ENCODE measurements around the gene RAB25.

DNA sequence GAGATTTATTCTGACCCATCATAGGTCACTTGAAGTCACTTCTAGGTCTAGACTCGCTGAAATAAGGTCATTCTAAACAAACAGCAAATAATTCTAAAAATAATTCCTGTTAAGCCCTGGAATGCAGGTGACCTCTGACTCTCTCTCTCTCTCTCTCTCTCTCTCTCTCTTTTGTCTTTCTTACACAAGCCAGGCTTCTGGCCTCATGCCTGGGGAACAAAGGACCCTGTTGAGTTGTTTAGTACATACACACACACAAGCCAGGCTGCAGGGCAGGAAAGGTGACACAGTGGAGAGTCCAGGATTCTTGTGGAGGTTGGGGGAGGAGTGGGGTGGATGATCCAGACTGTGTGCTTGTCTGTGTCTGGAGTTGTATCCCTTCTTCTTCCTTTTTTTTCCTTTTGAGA, 25.3 kb downstream of the RAB25 start:
- TF ChIP-seq POLR2AphosphoS5 (IDR thresholded peaks at IDR 0.05; ENCODE audit: low read depth, low read length) (no peak), FOXP2 (optimal IDR thresholded peaks at IDR 0.05; ENCODE audit: borderline replicate concordance, extremely low read depth, extremely low read length, insufficient read depth) (no peak), SIN3A (IDR thresholded peaks at IDR 0.05; ENCODE audit: borderline replicate concordance, insufficient read depth, low read length) (no peak), TAF1 (IDR thresholded peaks at IDR 0.05; ENCODE audit: borderline replicate concordance, insufficient read depth, low read length) (no peak)

Data from PFSK-1 (cell line).